HepG2 (cell line): ENCODE results near the gene TFPI. TPM values are rescaled to one million over a fixed set of nuclear protein-coding genes. Genes with fewer than 3 reads are reported as not detected.
A peak's percentile ranks its signal among the peaks of the same experiment; 100 is the strongest.

ENCODE experiments used
- ATAC-seq: fragments of 200-7000 bp; cut with Tn5 transposase; 3 replicates; pipeline ENCODE4 v1.9.1; 2020; ENCODE audit warnings: mild to moderate bottlenecking, moderate library complexity
- BruUV-seq: library from RNA; stranded (reverse); fragments of 400-500 nt; replicated peaks from 2 replicates; lab custom pipeline; 2021; lab: Mats Ljungman, UMichigan
- CTCF ChIA-PET: fragments of 300-600 bp; formaldehyde crosslinking; extraction: SDS; loops from one replicate; lab custom pipeline; 2021; ENCODE audit warnings: low total read pairs, inconsistent platforms, low intra/inter-chr PET ratio; lab: Yijun Ruan, JAX
- POLR2A ChIA-PET: fragments of 350-600 bp; sonication (Branson Sonifier 250); formaldehyde crosslinking; loops from one replicate; lab custom pipeline; 2020; ENCODE audit warnings: antibody characterized with exemption, inconsistent platforms; lab: Yijun Ruan, JAX
- DNase-seq: peaks from one replicate; pipeline ENCODE4 v3.0.0-alpha.2; 2015; ENCODE audit warnings: low spot score
- FAIRE-seq: peaks from 3 replicates; lab custom pipeline; 2011; peaks lifted over from hg19 to GRCh38; lab: Jason Lieb, UNC
- H2AFZ ChIP-seq: one replicate; pipeline ENCODE4 v1.6.1; 2011; ENCODE audit warnings: low read length, inconsistent platforms
- H3K27ac ChIP-seq: fragments of 300-600 bp; 3 replicates; pipeline ENCODE4 v1.8.0; 2011; ENCODE audit warnings: mixed run types, mild to moderate bottlenecking, mixed read lengths, low read length, inconsistent platforms; ENCODE audit not compliant: insufficient read depth; ENCODE audit errors: extremely low read length
- H3K27me3 ChIP-seq, 2 experiments: fragments of 200-600 bp in 1 of 2; 2 replicates in 1 of 2; 3 replicates in 1 of 2; pipeline versions ENCODE4 v1.6.0 to v1.8.0; 2011; ENCODE audit warnings: low read length in 2 of 2, mild to moderate bottlenecking in 2 of 2, moderate library complexity in 2 of 2, inconsistent platforms in 1 of 2; ENCODE audit not compliant: insufficient read depth in 2 of 2, control insufficient read depth in 1 of 2
- H3K36me3 ChIP-seq, 2 experiments: fragments of 200-600 bp in 1 of 2; replicated peaks in 1 of 2; 2 replicates in 1 of 2; 3 replicates in 1 of 2; pipeline versions ENCODE4 v1.5.1 to v1.8.0; 2011; ENCODE audit warnings: low read length in 2 of 2, inconsistent platforms in 1 of 2; ENCODE audit not compliant: insufficient read depth in 2 of 2, control insufficient read depth in 1 of 2
- H3K4me1 ChIP-seq: 2 replicates; pipeline ENCODE4 v1.5.1; 2012; ENCODE audit warnings: low read length, inconsistent platforms; ENCODE audit not compliant: insufficient read depth
- H3K4me2 ChIP-seq: 2 replicates; pipeline ENCODE4 v1.6.0; 2011; ENCODE audit warnings: low read depth, low read length, inconsistent platforms
- H3K4me3 ChIP-seq, 3 experiments: fragments of 200-600 bp in 1 of 3; sonication (generic), shearing (Covaris generic) in 1 of 3; replicated peaks in 1 of 3; 2 replicates each; pipeline ENCODE4 v1.5.1; 2011 to 2016; ENCODE audit warnings: low read length in 3 of 3, inconsistent platforms in 2 of 3, low read depth in 2 of 3, mild to moderate bottlenecking in 2 of 3, control low read depth in 1 of 3, mixed read lengths in 1 of 3; ENCODE audit not compliant: insufficient read depth in 1 of 3
- H3K79me2 ChIP-seq: one replicate; pipeline ENCODE4 v1.6.1; 2011; ENCODE audit warnings: low read length, inconsistent platforms; ENCODE audit not compliant: insufficient read depth
- H3K9ac ChIP-seq: 2 replicates; pipeline ENCODE4 v1.6.0; 2011; ENCODE audit warnings: mild to moderate bottlenecking, low read depth, low read length, inconsistent platforms; ENCODE audit not compliant: insufficient read depth
- H3K9me3 ChIP-seq: 2 replicates; pipeline ENCODE4 v1.5.1; 2012; ENCODE audit warnings: mild to moderate bottlenecking, low read length
- H4K20me1 ChIP-seq: 2 replicates; pipeline ENCODE4 v1.6.0; 2011; ENCODE audit warnings: inconsistent platforms, mild to moderate bottlenecking, low read length, moderate library complexity; ENCODE audit not compliant: insufficient read depth
- ELF3 ChIP-seq: IDR thresholded peaks from 2 replicates; pipeline ENCODE4 v1.6.1; 2016; ENCODE audit warnings: missing genetic modification reagents, missing compliant biosample characterization
- GATAD2A ChIP-seq: IDR thresholded peaks from 2 replicates; pipeline ENCODE4 v1.6.1; 2016
- HMGXB4 ChIP-seq, 2 experiments: sonication (generic) in 1 of 2; formaldehyde crosslinking in 1 of 2; IDR thresholded peaks; 2 replicates each; pipeline versions ENCODE4 v1.4.0 to v1.6.1; 2018 to 2020; ENCODE audit warnings: missing genetic modification reagents in 2 of 2, borderline replicate concordance in 1 of 2, low read depth in 1 of 2, mild to moderate bottlenecking in 1 of 2, missing biosample characterization in 1 of 2
- HNRNPUL1 ChIP-seq: fragments of 200-400 bp; formaldehyde crosslinking; IDR thresholded peaks from 2 replicates; pipeline ENCODE4 v1.6.1; 2017; ENCODE audit warnings: low read depth, mild to moderate bottlenecking, low read length, moderate library complexity
- KDM5A ChIP-seq: fragments of 200-600 bp; sonication (generic); IDR thresholded peaks from 2 replicates; pipeline ENCODE4 v1.7.0; 2018; ENCODE audit warnings: antibody characterized with exemption, mild to moderate bottlenecking, low read length, borderline replicate concordance
- LRRFIP1 ChIP-seq: sonication (generic); formaldehyde crosslinking; conservative IDR thresholded peaks from 2 replicates; pipeline ENCODE4 v1.4.0; 2020; ENCODE audit warnings: missing genetic modification reagents
- MAF1 ChIP-seq: sonication (generic); formaldehyde crosslinking; IDR thresholded peaks from 2 replicates; pipeline ENCODE4 v1.5.0; 2020; ENCODE audit warnings: missing genetic modification reagents, borderline replicate concordance
- MAFK ChIP-seq, 2 experiments: IDR thresholded peaks in 1 of 2; conservative IDR thresholded peaks in 1 of 2; 2 replicates each; pipeline ENCODE4 v1.6.1; 2011; ENCODE audit warnings: improper control_type of control experiment in 2 of 2, low read length in 2 of 2
- ONECUT2 ChIP-seq: sonication (generic); formaldehyde crosslinking; IDR thresholded peaks from 2 replicates; pipeline ENCODE4 v1.4.0; 2020; ENCODE audit warnings: missing genetic modification reagents
- TFDP2 ChIP-seq: sonication (generic); formaldehyde crosslinking; IDR thresholded peaks from 2 replicates; pipeline ENCODE4 v1.4.0; 2020; ENCODE audit warnings: missing genetic modification reagents
- ZBTB42 ChIP-seq: sonication (generic); formaldehyde crosslinking; IDR thresholded peaks from 2 replicates; pipeline ENCODE4 v1.5.0; 2020; ENCODE audit warnings: mild to moderate bottlenecking, missing genetic modification reagents
- ZNF784 ChIP-seq: sonication (generic); formaldehyde crosslinking; IDR thresholded peaks from 2 replicates; pipeline ENCODE4 v1.5.1; 2020; ENCODE audit warnings: missing genetic modification reagents, mild to moderate bottlenecking, borderline replicate concordance
- WGBS: methylation state at CpG from one replicate; pipeline ENCODE4 v1.1.6; 2017; ENCODE audit warnings: low lambda C conversion rate; 5-methylcytosine and 5-hydroxymethylcytosine counted together
- in situ Hi-C: cut with HindIII; loops from 2 replicates; pipeline ENCODE4 v1.10.0; 2017; ENCODE audit warnings: low pct_unique_long_range_greater_than_20kb; ENCODE audit not compliant: extremely low pct_ligation_motif_present
- intact Hi-C: fragments of 100-400 bp; cut with micrococcal nuclease; formaldehyde crosslinking; loops from one replicate; pipeline ENCODE4 v1.10.0; 2022; ENCODE audit not compliant: unreplicated experiment
- polyA plus RNA-seq, 8 experiments: library from polyadenylated mRNA; depleted of rRNA in 3 of 8; stranded (reverse) in 7 of 8; unstranded in 1 of 8; fragments of >200 nt; fragmentation: Illumina TruSeq in 4 of 8; extraction: Trizol in 4 of 8; gene quantifications; 2 replicates each; pipeline versions ENCODE4 v1.2.1 to v1.2.3, GENCODE V29; 2011 to 2016; ENCODE audit warnings: low read depth in 4 of 8, missing spikeins in 1 of 8, mixed read lengths in 1 of 8; ENCODE audit not compliant: insufficient read depth in 1 of 8
- total RNA-seq, 5 experiments: library from RNA; depleted of rRNA; stranded (reverse); fragments of >200 nt; fragmentation: Illumina TruSeq; extraction: Trizol; gene quantifications; 2 replicates each; pipeline ENCODE4 v1.2.3, GENCODE V29; 2016; ENCODE audit warnings: low read depth in 1 of 5

Gene TFPI
- total and polyA plus RNA-seq, 2 of the 13 experiments (the other 11 are each of a cell fraction or from before 2014, with no cell fraction given), result 301 to 436 TPM

GRCh38 chr2:187581125-187581896 lies 27.1 kb upstream of the TFPI start:
- no peak overlapping the region for H3K27ac ChIP-seq
- in situ Hi-C loops, result loop anchor here (5.0 to 25.0 kb wide), 3 partner anchors 261 to 931 kb away; no protein-coding TSS in a partner anchor
- FAIRE-seq, result peak; percentile 67
- TF ChIP-seq GATAD2A (CRISPR knock-in tag), result peak; percentile 21; the same call in 1 of the 2 replicates
- peak in 1 of 2 experiments; percentile 46; a peak in 1 of 4 replicates for TF ChIP-seq HMGXB4 (CRISPR knock-in tag; IDR thresholded peaks at IDR 0.05; ENCODE audit: borderline replicate concordance in 1 of 2, low read depth in 1 of 2)
- TF ChIP-seq ONECUT2 (CRISPR knock-in tag), result peak; percentile 73; the same call in 1 of the 2 replicates
- no peak for TF ChIP-seq LRRFIP1
- no peak for TF ChIP-seq ZBTB42 (CRISPR knock-in tag)
- TF ChIP-seq MAF1, result no peak
- TF ChIP-seq ELF3, result peak; percentile 62
- no peak for TF ChIP-seq ZNF784 (CRISPR knock-in tag)
- peak; percentile 54 to 59 for TF ChIP-seq MAFK (conservative IDR thresholded peaks at IDR 0.05 in 1 of 2, IDR thresholded peaks at IDR 0.05 in 1 of 2; ENCODE audit: low read length in 2 of 2)
- 0 out of 2 replicates have a peak, but pooled peaks have one; percentile 7 for TF ChIP-seq TFDP2 (CRISPR knock-in tag)
- TF ChIP-seq HNRNPUL1, result 0 out of 2 replicates have a peak, but pooled peaks have one; percentile 54
- peak; percentile 34; the same call in 1 of the 2 replicates for TF ChIP-seq KDM5A

More at GRCh38 chr2:187581125-187581896, 27.1 kb upstream of the TFPI start:
- peak overlapping the region; percentile 59 for H3K9ac ChIP-seq
- ChIA-PET POLR2A (no interaction called here), CTCF (interaction anchor here (0.7 to 4.0 kb wide), 6 partner anchors 40 to 1831 kb away, joined by 3 to 258 read pairs (median 4); no protein-coding TSS in a partner anchor)
- BruUV-seq, result no TSS peak
- ATAC-seq (peak; percentile 18; the same call in 1 of the 3 replicates), DNase-seq (peak; percentile 59)
- no peaks in the 10 kb centered on the region for H3K27me3 ChIP-seq
- H3K4me3 ChIP-seq, result peak overlapping the region; percentile 21 to 60 (median 51); a peak in 5 of 6 replicates
- no peaks in the 10 kb centered on the region for H3K36me3 ChIP-seq
- no peaks in the 10 kb centered on the region for H3K9me3 ChIP-seq
- H3K4me1 ChIP-seq, result peaks cover 33% of the 10 kb centered on the region
- intact Hi-C loops, result loop anchor here (1.0 to 5.0 kb wide), 3 partner anchors 262 to 1831 kb away; no protein-coding TSS in a partner anchor
- no peaks in the 10 kb centered on the region for H3K79me2 ChIP-seq
- no peaks in the 10 kb centered on the region for H4K20me1 ChIP-seq
- WGBS, result 1% methylated on average over 4 of the region's 4 CpGs
- peak overlapping the region; percentile 96 for H2AFZ ChIP-seq
- peak overlapping the region; percentile 83 for H3K4me2 ChIP-seq
